Neural cell (in vitro differentiated cells): Measurements from ENCODE around the gene HSDL2.

ENCODE experiments used
- EP300 ChIP-seq: fragments of 450-650 bp; conservative IDR thresholded peaks from 2 replicates; pipeline ENCODE4 v1.6.1; 2014; ENCODE audit warnings: antibody characterized with exemption, mild to moderate bottlenecking, moderate library complexity; ENCODE audit not compliant: poor library complexity, severe bottlenecking
- EZH2 ChIP-seq: fragments of 200-600, 300-800 bp; shearing (Covaris generic), sonication (generic); IDR thresholded peaks from 2 replicates; pipeline ENCODE4 v1.6.1; 2014; ENCODE audit warnings: antibody characterized with exemption, low read length, borderline replicate concordance, mild to moderate bottlenecking; ENCODE audit not compliant: insufficient read depth, poor library complexity, severe bottlenecking
- POLR2AphosphoS5 ChIP-seq: IDR thresholded peaks from 2 replicates; pipeline ENCODE4 v1.6.1; 2012
- RAD21 ChIP-seq: fragments of 450-650 bp; conservative IDR thresholded peaks from 2 replicates; pipeline ENCODE4 v1.6.1; 2014; ENCODE audit warnings: antibody characterized with exemption, mild to moderate bottlenecking, moderate library complexity
- SMC3 ChIP-seq: fragments of 450-650 bp; conservative IDR thresholded peaks from 2 replicates; pipeline ENCODE4 v1.6.1; 2014; ENCODE audit warnings: antibody characterized with exemption, mild to moderate bottlenecking, moderate library complexity; ENCODE audit not compliant: poor library complexity
- TF ChIP-seq, protein P1 (sequence below): fragments of 450-650 bp; IDR thresholded peaks from 2 replicates; pipeline ENCODE4 v1.5.1; 2014; ENCODE audit warnings: antibody characterized with exemption, mild to moderate bottlenecking, moderate library complexity; ENCODE audit not compliant: poor library complexity, severe bottlenecking
- TF ChIP-seq, protein P2 (sequence below): IDR thresholded peaks from 2 replicates; pipeline ENCODE4 v1.6.1; 2012; ENCODE audit warnings: borderline replicate concordance

DNA sequence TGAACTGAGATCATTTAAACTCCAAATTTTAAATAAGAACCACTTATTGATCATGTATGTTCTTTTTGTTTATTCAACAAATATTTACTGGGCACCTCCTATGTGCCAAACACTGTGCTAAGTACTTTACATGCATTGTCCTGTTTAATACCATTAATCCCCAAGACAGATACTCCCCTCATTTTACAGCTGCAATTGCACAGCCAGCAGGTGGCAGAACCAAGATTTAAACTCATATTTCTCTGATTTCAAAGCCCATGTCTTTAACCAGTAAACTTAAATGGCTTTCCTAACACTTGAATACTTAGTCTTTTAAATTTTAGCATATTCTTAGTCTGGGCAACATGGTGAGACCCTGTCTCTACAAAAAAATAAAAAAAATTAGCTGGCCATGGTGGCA, 63.3 kb downstream of the HSDL2 start:
- TF ChIP-seq, protein P1, sequence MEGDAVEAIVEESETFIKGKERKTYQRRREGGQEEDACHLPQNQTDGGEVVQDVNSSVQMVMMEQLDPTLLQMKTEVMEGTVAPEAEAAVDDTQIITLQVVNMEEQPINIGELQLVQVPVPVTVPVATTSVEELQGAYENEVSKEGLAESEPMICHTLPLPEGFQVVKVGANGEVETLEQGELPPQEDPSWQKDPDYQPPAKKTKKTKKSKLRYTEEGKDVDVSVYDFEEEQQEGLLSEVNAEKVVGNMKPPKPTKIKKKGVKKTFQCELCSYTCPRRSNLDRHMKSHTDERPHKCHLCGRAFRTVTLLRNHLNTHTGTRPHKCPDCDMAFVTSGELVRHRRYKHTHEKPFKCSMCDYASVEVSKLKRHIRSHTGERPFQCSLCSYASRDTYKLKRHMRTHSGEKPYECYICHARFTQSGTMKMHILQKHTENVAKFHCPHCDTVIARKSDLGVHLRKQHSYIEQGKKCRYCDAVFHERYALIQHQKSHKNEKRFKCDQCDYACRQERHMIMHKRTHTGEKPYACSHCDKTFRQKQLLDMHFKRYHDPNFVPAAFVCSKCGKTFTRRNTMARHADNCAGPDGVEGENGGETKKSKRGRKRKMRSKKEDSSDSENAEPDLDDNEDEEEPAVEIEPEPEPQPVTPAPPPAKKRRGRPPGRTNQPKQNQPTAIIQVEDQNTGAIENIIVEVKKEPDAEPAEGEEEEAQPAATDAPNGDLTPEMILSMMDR, result no peak
- TF ChIP-seq RAD21 (no peak), POLR2AphosphoS5 (no peak), EP300 (no peak), EZH2 (no peak), SMC3 (peak; percentile 12)
- TF ChIP-seq, protein P2, sequence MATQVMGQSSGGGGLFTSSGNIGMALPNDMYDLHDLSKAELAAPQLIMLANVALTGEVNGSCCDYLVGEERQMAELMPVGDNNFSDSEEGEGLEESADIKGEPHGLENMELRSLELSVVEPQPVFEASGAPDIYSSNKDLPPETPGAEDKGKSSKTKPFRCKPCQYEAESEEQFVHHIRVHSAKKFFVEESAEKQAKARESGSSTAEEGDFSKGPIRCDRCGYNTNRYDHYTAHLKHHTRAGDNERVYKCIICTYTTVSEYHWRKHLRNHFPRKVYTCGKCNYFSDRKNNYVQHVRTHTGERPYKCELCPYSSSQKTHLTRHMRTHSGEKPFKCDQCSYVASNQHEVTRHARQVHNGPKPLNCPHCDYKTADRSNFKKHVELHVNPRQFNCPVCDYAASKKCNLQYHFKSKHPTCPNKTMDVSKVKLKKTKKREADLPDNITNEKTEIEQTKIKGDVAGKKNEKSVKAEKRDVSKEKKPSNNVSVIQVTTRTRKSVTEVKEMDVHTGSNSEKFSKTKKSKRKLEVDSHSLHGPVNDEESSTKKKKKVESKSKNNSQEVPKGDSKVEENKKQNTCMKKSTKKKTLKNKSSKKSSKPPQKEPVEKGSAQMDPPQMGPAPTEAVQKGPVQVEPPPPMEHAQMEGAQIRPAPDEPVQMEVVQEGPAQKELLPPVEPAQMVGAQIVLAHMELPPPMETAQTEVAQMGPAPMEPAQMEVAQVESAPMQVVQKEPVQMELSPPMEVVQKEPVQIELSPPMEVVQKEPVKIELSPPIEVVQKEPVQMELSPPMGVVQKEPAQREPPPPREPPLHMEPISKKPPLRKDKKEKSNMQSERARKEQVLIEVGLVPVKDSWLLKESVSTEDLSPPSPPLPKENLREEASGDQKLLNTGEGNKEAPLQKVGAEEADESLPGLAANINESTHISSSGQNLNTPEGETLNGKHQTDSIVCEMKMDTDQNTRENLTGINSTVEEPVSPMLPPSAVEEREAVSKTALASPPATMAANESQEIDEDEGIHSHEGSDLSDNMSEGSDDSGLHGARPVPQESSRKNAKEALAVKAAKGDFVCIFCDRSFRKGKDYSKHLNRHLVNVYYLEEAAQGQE, result no peak
